IPS-20b (cell line): ENCODE results near the gene ZNF396.

Source experiments
- H3K27ac ChIP-seq: one replicate; pipeline ENCODE4 v1.5.1; 2013; ENCODE audit warnings: low read length
- H3K27me3 ChIP-seq: 2 replicates; pipeline ENCODE4 v1.6.1; 2013; ENCODE audit warnings: mild to moderate bottlenecking, low read length, inconsistent platforms; ENCODE audit not compliant: insufficient read depth
- H3K36me3 ChIP-seq: 2 replicates; pipeline ENCODE4 v1.6.1; 2013; ENCODE audit warnings: low read depth, mild to moderate bottlenecking, inconsistent platforms, low read length, moderate library complexity; ENCODE audit not compliant: insufficient read depth
- H3K4me1 ChIP-seq: 2 replicates; pipeline ENCODE4 v1.6.1; 2013; ENCODE audit warnings: mild to moderate bottlenecking, control low read depth, inconsistent platforms, low read length, moderate library complexity; ENCODE audit not compliant: insufficient read depth
- H3K4me3 ChIP-seq: 2 replicates; pipeline ENCODE4 v1.5.1; 2013; ENCODE audit warnings: mild to moderate bottlenecking, low read length, inconsistent platforms
- H3K9ac ChIP-seq: 2 replicates; pipeline ENCODE4 v1.6.1; 2013; ENCODE audit warnings: low read depth, mild to moderate bottlenecking, inconsistent platforms, low read length, moderate library complexity
- H3K9me3 ChIP-seq: 2 replicates; pipeline ENCODE4 v1.6.1; 2013; ENCODE audit warnings: mild to moderate bottlenecking, low read depth, low read length, inconsistent platforms; ENCODE audit not compliant: insufficient read depth

ZNF396 gene

GRCh38 chr18:35378574-35378896, 1.4 kb upstream of the ZNF396 start:
- peaks cover 20% of the 10 kb centered on the region; the same call in 1 of the 2 replicates for H3K27me3 ChIP-seq
- no peaks in the 10 kb centered on the region for H3K9me3 ChIP-seq
- no peak overlapping the region for H3K9ac ChIP-seq
- H3K27ac ChIP-seq = no peak overlapping the region
- no peak overlapping the region for H3K4me3 ChIP-seq
- H3K4me1 ChIP-seq = peaks cover 7% of the 10 kb centered on the region; the same call in 1 of the 2 replicates
- no peaks in the 10 kb centered on the region for H3K36me3 ChIP-seq

GRCh38 chr18:35377875-35378573, 887 bp upstream of the ZNF396 start:
- H3K9ac ChIP-seq = no peak overlapping the region
- H3K4me3 ChIP-seq = peak overlapping the region; percentile 83; the same call in 1 of the 2 replicates
- H3K36me3 ChIP-seq = no peaks in the 10 kb centered on the region
- no peaks in the 10 kb centered on the region for H3K9me3 ChIP-seq
- peaks cover 20% of the 10 kb centered on the region; the same call in 1 of the 2 replicates for H3K27me3 ChIP-seq
- peaks cover 7% of the 10 kb centered on the region; the same call in 1 of the 2 replicates for H3K4me1 ChIP-seq
- no peak overlapping the region for H3K27ac ChIP-seq

GRCh38 chr18:35376393-35376741, 770 bp downstream of the ZNF396 start:
- Histone ChIP-seq H3K36me3 (no peaks in the 10 kb centered on the region), H3K4me1 (peaks cover 7% of the 10 kb centered on the region; the same call in 1 of the 2 replicates), H3K27ac (no peak overlapping the region), H3K27me3 (peaks cover 20% of the 10 kb centered on the region; the same call in 1 of the 2 replicates), H3K9ac (peak overlapping the region; percentile 73; the same call in 1 of the 2 replicates), H3K9me3 (no peaks in the 10 kb centered on the region), H3K4me3 (peak overlapping the region; percentile 83)

GRCh38 chr18:35374708-35375107, 2.4 kb downstream of the ZNF396 start:
- H3K4me3 ChIP-seq = no peak overlapping the region
- no peak overlapping the region for H3K9ac ChIP-seq
- no peak overlapping the region for H3K27ac ChIP-seq

GRCh38 chr18:35371412-35372195, 5.5 kb downstream of the ZNF396 start:
- peaks cover 3% of the 10 kb centered on the region for H3K4me1 ChIP-seq

More at GRCh38 chr18:35374708-35375107, 2.4 kb downstream of the ZNF396 start:
- no peaks in the 10 kb centered on the region for H3K9me3 ChIP-seq
- peaks cover 7% of the 10 kb centered on the region; the same call in 1 of the 2 replicates for H3K4me1 ChIP-seq
- H3K36me3 ChIP-seq = no peaks in the 10 kb centered on the region
- H3K27me3 ChIP-seq = peaks cover 20% of the 10 kb centered on the region; the same call in 1 of the 2 replicates

DNA sequence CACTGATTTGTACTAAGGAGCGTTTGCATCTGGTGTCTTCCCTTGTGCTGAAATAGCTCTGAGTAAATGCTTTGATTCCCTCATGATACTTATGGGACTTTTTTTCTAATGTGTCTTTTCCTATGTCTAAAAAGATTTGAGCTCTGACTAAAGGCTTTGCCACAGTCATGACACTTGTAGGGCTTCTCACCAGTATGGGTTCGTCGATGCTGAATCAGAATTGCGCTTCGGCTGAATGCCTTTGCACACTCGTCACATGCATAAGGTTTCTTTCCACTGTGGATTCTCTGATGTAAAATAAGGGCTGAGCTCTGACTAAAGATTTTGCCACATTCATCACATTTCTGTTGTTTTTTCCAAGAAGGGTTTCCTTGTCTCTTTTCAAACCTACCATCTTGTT, 8.0 kb downstream of the ZNF396 start:
- no peak overlapping the region for H3K4me3 ChIP-seq
- H3K27ac ChIP-seq = no peak overlapping the region
- no peaks in the 10 kb centered on the region; the same call in 1 of the 2 replicates for H3K4me1 ChIP-seq
- no peak overlapping the region for H3K9ac ChIP-seq
- H3K9me3 ChIP-seq = no peaks in the 10 kb centered on the region
- H3K36me3 ChIP-seq = no peaks in the 10 kb centered on the region
- H3K27me3 ChIP-seq = no peaks in the 10 kb centered on the region

More at GRCh38 chr18:35371412-35372195, 5.5 kb downstream of the ZNF396 start:
- Histone ChIP-seq H3K9ac (no peak overlapping the region), H3K9me3 (no peaks in the 10 kb centered on the region), H3K4me3 (no peak overlapping the region), H3K36me3 (no peaks in the 10 kb centered on the region), H3K27me3 (no peaks in the 10 kb centered on the region), H3K27ac (no peak overlapping the region)

GRCh38 chr18:35368595-35368994, 8.5 kb downstream of the ZNF396 start:
- Histone ChIP-seq H3K27ac (no peak overlapping the region), H3K36me3 (no peaks in the 10 kb centered on the region), H3K9me3 (no peaks in the 10 kb centered on the region), H3K4me1 (no peaks in the 10 kb centered on the region; the same call in 1 of the 2 replicates), H3K4me3 (no peak overlapping the region), H3K9ac (no peak overlapping the region), H3K27me3 (no peaks in the 10 kb centered on the region)

GRCh38 chr18:35362531-35362930, 14.6 kb downstream of the ZNF396 start:
- H3K9ac ChIP-seq = no peak overlapping the region
- no peaks in the 10 kb centered on the region for H3K27me3 ChIP-seq
- H3K9me3 ChIP-seq = no peaks in the 10 kb centered on the region
- H3K36me3 ChIP-seq = no peaks in the 10 kb centered on the region
- H3K4me1 ChIP-seq = no peaks in the 10 kb centered on the region
- no peak overlapping the region for H3K4me3 ChIP-seq
- H3K27ac ChIP-seq = no peak overlapping the region

GRCh38 chr18:35361570-35362321, 15.4 kb downstream of the ZNF396 start:
- Histone ChIP-seq H3K36me3 (no peaks in the 10 kb centered on the region), H3K9ac (no peak overlapping the region), H3K4me1 (no peaks in the 10 kb centered on the region), H3K9me3 (no peaks in the 10 kb centered on the region), H3K4me3 (no peak overlapping the region), H3K27ac (no peak overlapping the region), H3K27me3 (no peaks in the 10 kb centered on the region)

- Histone ChIP-seq H3K4me1 (peaks cover 5% of the 10 kb centered on the region), H3K36me3 (no peaks in the 10 kb centered on the region), H3K9ac (no peak overlapping the region), H3K9me3 (peaks cover 24% of the 10 kb centered on the region), H3K27ac (no peak overlapping the region), H3K4me3 (no peak overlapping the region), H3K27me3 (no peaks in the 10 kb centered on the region)
These were observed 22.0 kb downstream of the ZNF396 start for GRCh38 chr18:35355140-35355618.

- H3K4me3 ChIP-seq = no peak overlapping the region
- H3K36me3 ChIP-seq = no peaks in the 10 kb centered on the region
- H3K27ac ChIP-seq = no peak overlapping the region
- H3K9ac ChIP-seq = no peak overlapping the region
- peaks cover 24% of the 10 kb centered on the region for H3K9me3 ChIP-seq
- peaks cover 5% of the 10 kb centered on the region for H3K4me1 ChIP-seq
- no peaks in the 10 kb centered on the region for H3K27me3 ChIP-seq
These were observed 24.4 kb downstream of the ZNF396 start for GRCh38 chr18:35352778-35353177.
